Stimulated activated memory B cell treated with anti-CD40 and anti-IgM and Interleukin-4, amounts not matched to agents 10 μg/mL and 1 μg/mL and 100 μg/mL, for 72 hours (primary cell): ENCODE results near the gene SH3BGR.

Source experiments
- ATAC-seq: fragments of 150-1000 bp; cut with Tn5 transposase; 2 replicates; pipeline ENCODE4 v1.10.0; 2021
- H3K27ac Mint-ChIP-seq: one replicate; pipeline ENCODE4 v1.8.0; 2022; ENCODE audit warnings: mild to moderate bottlenecking, mixed read lengths
- H3K27me3 Mint-ChIP-seq: one replicate; pipeline ENCODE4 v1.8.0; 2022; ENCODE audit warnings: mixed read lengths
- H3K36me3 Mint-ChIP-seq: one replicate; pipeline ENCODE4 v1.8.0; 2022; ENCODE audit warnings: mixed read lengths
- H3K4me1 Mint-ChIP-seq: one replicate; pipeline ENCODE4 v1.8.0; 2022; ENCODE audit warnings: mixed read lengths
- H3K4me3 Mint-ChIP-seq: one replicate; pipeline ENCODE4 v1.8.0; 2022; ENCODE audit warnings: mild to moderate bottlenecking, moderate library complexity, mixed read lengths
- H3K9me3 Mint-ChIP-seq: one replicate; pipeline ENCODE4 v1.8.0; 2022; ENCODE audit warnings: mixed read lengths

Gene SH3BGR

DNA sequence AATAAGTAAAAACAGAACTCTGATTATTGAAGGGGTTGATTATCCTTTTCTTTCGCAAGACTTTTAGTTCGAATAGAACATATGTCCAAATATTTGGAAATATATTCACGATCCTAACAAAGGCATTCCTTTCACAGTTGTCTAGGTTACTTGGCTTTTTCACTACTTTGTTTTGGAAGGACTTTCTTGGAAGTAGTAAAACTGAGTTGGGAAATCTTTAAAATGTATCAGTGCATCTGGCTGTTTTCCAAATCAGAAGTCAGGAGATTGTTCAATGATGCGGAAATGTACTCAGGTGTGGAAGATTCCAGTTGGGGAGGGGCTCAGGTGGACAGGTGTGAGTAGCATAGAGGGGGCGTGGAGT is 67.1 kb downstream of the SH3BGR start:
- no peaks in the 10 kb centered on the region for H3K9me3 Mint-ChIP-seq
- H3K4me3 Mint-ChIP-seq = no peak overlapping the region
- H3K27ac Mint-ChIP-seq = no peak overlapping the region
- H3K27me3 Mint-ChIP-seq = peaks cover 8% of the 10 kb centered on the region
- no peak for ATAC-seq
- H3K4me1 Mint-ChIP-seq = no peaks in the 10 kb centered on the region
- no peaks in the 10 kb centered on the region for H3K36me3 Mint-ChIP-seq

DNA sequence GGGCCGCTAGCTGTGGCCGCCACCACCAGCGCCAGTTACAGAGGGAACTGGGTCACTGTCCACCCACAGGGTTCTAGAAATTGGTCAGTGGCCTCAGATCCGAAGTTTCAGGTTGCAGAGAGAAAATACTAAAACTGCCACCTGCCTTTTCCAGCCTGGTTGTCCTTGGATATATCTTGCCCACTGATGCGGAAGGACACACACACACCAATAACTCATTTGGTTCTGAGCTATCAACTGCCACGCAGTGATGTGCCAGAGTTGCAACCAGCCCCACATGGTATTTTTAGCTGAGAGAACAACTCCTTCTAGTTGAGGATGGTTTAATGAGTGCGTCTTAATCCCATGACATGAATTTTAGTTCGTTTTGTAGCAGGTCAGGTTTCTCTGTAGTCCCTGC is 68.1 kb downstream of the SH3BGR start:
- H3K36me3 Mint-ChIP-seq = no peaks in the 10 kb centered on the region
- no peaks in the 10 kb centered on the region for H3K4me1 Mint-ChIP-seq
- no peaks in the 10 kb centered on the region for H3K9me3 Mint-ChIP-seq
- H3K4me3 Mint-ChIP-seq = no peak overlapping the region
- ATAC-seq = no peak
- H3K27ac Mint-ChIP-seq = no peak overlapping the region
- H3K27me3 Mint-ChIP-seq = peaks cover 8% of the 10 kb centered on the region

DNA sequence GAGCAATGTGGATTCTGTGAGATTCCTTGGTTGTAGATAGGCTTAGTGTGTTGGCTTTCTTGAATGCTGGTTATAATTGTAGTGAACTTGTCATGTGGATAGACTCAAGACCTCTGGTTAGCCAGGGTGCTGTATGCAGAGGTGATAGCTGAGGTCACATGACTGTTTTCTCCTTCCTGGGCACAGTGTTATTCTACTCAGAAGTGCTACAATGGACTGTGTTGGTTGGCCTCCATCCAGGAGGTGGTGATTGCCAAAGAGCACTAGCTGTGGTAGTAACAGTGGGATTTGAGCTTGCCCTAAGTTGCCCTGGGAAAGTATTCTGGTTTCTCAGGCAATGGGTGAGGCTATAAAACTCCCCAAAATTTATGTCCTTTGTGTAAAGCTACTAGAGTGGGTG is 71.6 kb downstream of the SH3BGR start:
- no peak overlapping the region for H3K4me3 Mint-ChIP-seq
- ATAC-seq = no peak
- H3K36me3 Mint-ChIP-seq = no peaks in the 10 kb centered on the region
- H3K9me3 Mint-ChIP-seq = no peaks in the 10 kb centered on the region
- H3K27me3 Mint-ChIP-seq = peaks cover 39% of the 10 kb centered on the region
- H3K4me1 Mint-ChIP-seq = no peaks in the 10 kb centered on the region
- H3K27ac Mint-ChIP-seq = no peak overlapping the region

DNA sequence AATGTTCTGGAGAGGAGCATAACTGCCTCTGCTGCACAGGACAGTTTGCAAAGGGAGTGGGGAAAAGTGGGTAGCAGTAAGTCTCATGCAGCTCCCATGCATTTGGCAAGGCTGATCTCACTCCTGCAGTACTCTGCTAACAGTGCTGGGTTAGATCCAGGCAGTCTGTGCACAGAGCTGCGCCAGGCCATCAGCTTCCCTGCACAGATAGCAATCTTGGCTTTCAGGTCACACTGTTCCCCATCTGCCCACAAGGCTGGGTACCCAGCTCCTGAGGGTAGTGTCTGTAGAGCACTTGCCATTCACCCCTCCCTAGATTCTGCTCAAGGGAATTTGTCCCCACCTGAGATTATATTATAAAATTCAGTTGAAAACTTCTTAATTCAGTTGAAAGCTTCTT is 72.1 kb downstream of the SH3BGR start:
- no peak overlapping the region for H3K4me3 Mint-ChIP-seq
- no peak overlapping the region for H3K27ac Mint-ChIP-seq
- H3K4me1 Mint-ChIP-seq = no peaks in the 10 kb centered on the region
- peaks cover 43% of the 10 kb centered on the region for H3K27me3 Mint-ChIP-seq
- no peak for ATAC-seq
- H3K36me3 Mint-ChIP-seq = no peaks in the 10 kb centered on the region
- H3K9me3 Mint-ChIP-seq = no peaks in the 10 kb centered on the region

DNA sequence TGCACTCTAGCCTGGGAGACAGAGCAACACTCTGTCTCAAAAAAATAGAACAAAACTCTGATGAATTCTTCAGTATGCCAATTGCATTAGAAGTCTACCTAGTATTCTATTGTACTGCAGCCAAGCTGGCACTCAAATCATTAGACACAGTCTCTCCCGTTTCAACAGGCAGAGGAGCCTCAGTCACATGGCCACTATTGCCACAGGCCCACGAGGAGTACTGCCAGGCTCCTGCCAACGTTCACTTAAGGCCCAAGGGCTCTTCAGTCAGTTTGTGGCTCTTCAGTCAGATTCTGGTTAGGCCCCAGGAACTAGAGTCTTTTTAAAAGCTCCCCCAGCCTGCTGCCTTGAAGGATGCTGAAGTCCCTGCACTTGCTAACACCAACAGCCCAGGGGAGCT is 73.4 kb downstream of the SH3BGR start:
- Mint-ChIP-seq H3K27ac (no peak overlapping the region), H3K27me3 (peaks cover 43% of the 10 kb centered on the region), H3K36me3 (no peaks in the 10 kb centered on the region), H3K9me3 (no peaks in the 10 kb centered on the region), H3K4me3 (no peak overlapping the region), H3K4me1 (no peaks in the 10 kb centered on the region)
- no peak for ATAC-seq

DNA sequence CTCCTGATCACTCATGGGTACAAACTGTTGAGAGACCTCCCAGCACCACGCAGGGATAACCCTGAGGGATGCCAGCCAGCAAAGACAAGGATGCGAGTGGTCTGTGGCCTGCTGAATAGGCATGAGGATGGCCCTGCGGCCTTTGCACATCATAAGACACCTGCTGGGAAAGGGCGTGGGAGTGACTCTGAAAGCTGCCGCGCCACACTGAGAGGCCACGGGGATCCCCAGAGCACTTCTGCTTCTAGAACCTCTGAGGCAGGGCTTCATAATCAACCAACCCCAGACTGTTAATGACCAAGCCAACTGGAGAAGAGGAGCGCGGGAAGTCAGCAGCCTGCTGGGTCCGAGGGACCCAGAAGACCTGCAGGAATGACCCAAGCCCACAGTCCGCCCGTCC is 73.8 kb downstream of the SH3BGR start:
- ATAC-seq = no peak
- H3K27me3 Mint-ChIP-seq = peaks cover 39% of the 10 kb centered on the region
- no peaks in the 10 kb centered on the region for H3K36me3 Mint-ChIP-seq
- no peaks in the 10 kb centered on the region for H3K4me1 Mint-ChIP-seq
- H3K27ac Mint-ChIP-seq = no peak overlapping the region
- H3K4me3 Mint-ChIP-seq = no peak overlapping the region
- no peaks in the 10 kb centered on the region for H3K9me3 Mint-ChIP-seq

DNA sequence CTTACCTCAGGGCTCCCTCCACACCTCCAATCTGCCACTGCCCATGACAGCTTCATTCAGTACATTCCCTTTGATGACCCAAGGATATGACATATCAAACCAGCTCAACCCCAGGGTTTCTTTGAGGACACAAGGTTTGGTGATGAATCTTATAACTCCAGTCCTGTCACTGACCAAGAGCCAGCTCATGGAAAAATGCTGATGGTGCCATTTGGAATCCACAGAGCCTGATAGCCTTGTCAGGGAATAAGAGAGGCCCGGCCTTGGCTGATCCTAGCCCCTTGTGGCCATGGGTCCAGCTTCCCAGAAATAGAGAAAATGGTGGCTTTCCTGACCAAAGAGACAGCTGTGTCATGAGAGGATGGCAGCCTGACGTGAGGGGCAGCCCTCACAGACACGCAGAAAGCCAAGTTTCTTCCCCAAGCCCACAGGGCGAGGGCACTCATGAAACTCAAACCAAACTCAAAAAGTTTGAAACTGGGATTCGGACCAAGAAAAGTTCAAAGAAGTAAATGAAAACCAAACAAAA is 75.4 kb downstream of the SH3BGR start:
- Mint-ChIP-seq H3K4me3 (no peak overlapping the region), H3K27me3 (peaks cover 36% of the 10 kb centered on the region), H3K27ac (no peak overlapping the region), H3K4me1 (no peaks in the 10 kb centered on the region), H3K36me3 (no peaks in the 10 kb centered on the region), H3K9me3 (no peaks in the 10 kb centered on the region)
- ATAC-seq = no peak

DNA sequence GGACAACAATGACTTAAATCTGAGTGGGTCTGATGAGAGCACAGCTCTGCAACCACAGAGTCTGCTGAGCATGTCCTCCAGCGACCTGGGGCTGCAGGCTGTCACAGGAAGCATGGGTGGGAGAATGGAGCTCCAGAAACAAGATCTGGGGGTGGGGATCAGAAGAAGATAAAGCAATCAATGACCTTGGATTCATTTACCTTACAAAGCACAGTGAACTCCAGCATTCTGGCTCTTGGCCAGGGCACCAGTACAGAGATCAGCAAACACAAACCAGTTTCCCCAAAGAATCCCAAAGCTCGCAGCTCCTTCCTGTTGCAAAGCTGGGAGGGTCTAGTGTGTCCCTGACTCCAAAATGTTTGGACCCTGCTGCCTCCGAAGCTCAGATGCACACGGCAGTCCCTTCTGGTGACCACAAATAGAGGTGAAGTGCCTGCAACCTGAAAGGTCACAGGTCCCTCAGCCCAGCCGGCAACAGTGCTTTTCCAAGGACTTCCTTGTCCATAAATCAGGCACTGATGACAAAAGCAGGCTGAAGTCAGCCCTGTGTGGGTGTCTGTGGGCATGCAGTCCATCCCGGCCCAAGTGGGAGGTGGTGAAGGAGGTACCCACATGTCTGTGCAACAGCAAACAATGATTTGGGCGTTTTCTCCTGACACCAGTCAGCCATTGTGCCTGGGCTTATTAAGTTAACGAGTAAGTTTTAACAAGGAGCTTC is 76.1 kb downstream of the SH3BGR start:
- peaks cover 36% of the 10 kb centered on the region for H3K27me3 Mint-ChIP-seq
- H3K36me3 Mint-ChIP-seq = no peaks in the 10 kb centered on the region
- H3K9me3 Mint-ChIP-seq = no peaks in the 10 kb centered on the region
- no peak overlapping the region for H3K27ac Mint-ChIP-seq
- no peaks in the 10 kb centered on the region for H3K4me1 Mint-ChIP-seq
- no peak for ATAC-seq
- H3K4me3 Mint-ChIP-seq = no peak overlapping the region

DNA sequence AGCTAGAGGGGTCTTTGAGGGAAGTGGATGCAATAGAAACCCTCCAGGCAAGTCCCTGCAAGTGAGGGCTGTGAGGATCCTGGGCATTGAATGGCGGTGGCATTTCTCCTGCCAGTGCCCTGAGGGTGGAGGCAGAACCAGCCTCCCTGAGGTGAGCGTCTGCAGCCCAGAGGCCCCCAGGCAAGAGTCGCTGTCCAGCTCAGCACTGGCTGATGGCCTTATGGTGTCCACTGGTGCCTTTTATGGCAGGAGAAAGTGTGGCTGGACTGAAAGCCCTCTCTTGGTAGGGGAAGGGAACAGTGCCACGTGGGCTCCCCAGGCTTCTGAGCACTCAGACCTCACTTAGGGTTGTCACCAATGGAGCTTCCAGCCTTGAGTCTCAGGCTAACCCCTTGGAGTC is 77.3 kb downstream of the SH3BGR start:
- ATAC-seq = no peak
- H3K27ac Mint-ChIP-seq = no peak overlapping the region
- H3K36me3 Mint-ChIP-seq = no peaks in the 10 kb centered on the region
- no peaks in the 10 kb centered on the region for H3K9me3 Mint-ChIP-seq
- no peak overlapping the region for H3K4me3 Mint-ChIP-seq
- no peaks in the 10 kb centered on the region for H3K4me1 Mint-ChIP-seq
- H3K27me3 Mint-ChIP-seq = peaks cover 36% of the 10 kb centered on the region

DNA sequence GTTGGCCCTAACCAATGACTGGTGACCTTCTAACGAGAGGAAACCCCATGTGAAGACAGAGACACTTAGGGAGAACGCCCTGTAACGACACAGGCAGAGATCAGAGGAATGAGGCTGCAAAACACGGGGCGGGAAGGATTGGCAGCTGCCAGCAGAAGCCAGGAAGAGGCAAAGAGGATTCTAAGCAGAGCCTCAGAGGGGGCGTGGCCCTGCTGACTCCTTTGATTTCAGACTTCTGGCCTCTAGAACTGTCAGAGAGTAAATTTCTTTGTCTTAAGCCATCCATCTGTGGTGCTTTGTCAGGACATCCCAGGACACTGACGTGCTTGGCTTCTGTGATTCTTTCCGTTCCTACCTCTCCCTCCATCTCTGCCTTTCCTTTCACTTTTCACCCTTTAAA is 79.3 kb downstream of the SH3BGR start:
- ATAC-seq = no peak
- Mint-ChIP-seq H3K27me3 (peaks cover 27% of the 10 kb centered on the region), H3K9me3 (no peaks in the 10 kb centered on the region), H3K36me3 (no peaks in the 10 kb centered on the region), H3K4me3 (no peak overlapping the region), H3K4me1 (no peaks in the 10 kb centered on the region), H3K27ac (no peak overlapping the region)

DNA sequence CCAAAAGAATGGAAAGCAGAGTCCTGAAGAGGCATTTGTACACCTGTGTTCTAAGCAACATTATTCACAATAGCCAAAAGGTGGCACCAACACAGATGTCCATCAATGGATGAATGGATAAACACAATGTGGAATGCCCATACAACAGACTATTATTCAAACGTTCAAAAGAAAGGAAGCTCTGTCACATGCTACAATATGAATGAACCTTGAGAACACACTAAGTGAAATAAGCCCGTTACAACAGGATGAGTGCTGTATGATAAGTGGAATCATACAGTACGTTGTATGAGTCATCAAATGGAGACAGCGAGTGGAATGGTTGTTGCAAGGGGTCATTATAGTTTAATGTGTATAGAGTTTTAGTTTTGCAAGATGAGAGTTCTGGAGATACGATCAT is 80.1 kb downstream of the SH3BGR start:
- Mint-ChIP-seq H3K4me1 (no peaks in the 10 kb centered on the region), H3K36me3 (no peaks in the 10 kb centered on the region), H3K4me3 (no peak overlapping the region), H3K9me3 (no peaks in the 10 kb centered on the region), H3K27ac (no peak overlapping the region), H3K27me3 (peaks cover 20% of the 10 kb centered on the region)
- no peak for ATAC-seq

DNA sequence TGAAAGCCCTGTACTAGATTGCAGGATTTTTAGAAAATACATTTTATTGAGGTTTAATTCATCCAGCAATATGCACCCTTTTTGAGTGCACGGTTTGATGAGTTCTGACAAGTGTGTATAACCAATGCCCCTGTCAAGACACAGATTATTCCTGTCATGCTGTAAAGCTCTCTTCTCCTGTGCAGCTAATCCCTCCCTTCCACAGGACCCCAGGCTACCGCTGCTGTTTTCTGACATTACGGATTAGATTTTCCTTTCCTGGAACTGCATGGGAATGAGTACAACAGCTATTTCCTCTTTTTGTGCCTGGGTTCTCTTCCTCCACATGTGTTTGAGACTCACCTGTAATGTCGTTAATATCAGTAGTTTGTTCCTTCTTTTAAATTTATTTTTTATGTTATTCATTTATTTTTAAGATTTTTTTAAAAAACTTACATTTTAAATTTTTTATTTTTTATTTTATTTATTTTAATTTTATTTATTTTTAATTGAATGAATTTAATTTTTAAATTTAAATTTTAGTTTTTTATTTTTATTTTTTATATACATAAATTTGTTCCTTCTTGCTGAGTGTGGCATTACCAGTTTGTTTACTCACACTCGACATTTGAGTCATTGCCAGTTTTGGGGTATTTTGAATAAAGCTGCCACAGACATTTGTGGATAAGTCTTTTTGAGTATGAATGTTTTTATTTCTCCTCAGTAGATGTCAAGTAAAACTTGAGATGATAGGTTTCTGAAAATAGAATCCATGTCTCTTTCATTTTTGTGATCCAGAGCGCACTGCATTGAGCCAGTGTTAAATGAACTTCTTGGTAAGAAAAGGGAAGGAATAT is 82.0 kb downstream of the SH3BGR start:
- Mint-ChIP-seq H3K9me3 (no peaks in the 10 kb centered on the region), H3K36me3 (no peaks in the 10 kb centered on the region), H3K4me3 (no peak overlapping the region), H3K27ac (no peak overlapping the region), H3K27me3 (peaks cover under 1% of the 10 kb centered on the region), H3K4me1 (no peaks in the 10 kb centered on the region)
- no peak for ATAC-seq

DNA sequence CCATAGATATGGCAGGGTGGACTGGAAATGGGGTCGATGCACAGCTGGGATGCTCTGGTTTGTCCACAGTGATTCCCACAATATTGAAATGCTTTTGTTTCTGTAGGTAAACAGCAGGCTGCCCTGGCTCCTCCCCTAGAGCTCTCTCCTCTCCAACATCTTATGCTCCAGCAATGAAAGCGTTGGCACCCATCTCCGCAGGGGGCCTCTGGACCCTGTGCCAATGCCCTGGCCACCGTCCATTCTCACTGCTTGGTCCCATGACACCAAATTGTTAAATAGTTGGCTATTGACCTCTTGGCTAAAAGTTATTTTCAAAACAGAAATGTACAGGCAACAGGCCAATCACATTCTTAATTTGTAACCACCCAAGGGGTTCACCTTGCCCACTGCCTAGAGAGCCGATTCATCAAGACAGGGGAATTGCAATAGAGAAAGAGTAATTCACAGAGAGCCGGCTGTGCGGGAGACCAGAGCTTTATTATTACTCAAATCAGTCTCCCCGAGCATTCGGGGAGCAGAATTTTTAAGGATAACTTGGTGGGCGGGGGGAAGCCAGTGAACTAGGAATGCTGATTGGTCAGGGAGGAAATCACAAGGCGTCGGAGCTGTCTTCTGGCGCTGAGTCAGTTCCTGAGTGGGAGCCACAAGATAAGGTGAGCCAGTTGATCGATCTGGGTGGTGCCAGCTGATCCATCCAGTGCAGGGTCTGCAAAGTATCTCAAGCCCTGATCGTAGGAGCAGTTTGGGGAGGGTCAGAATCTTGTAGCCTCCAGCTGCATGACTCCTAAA is 84.1 kb downstream of the SH3BGR start:
- H3K27ac Mint-ChIP-seq = no peak overlapping the region
- no peak for ATAC-seq
- no peaks in the 10 kb centered on the region for H3K36me3 Mint-ChIP-seq
- H3K4me1 Mint-ChIP-seq = no peaks in the 10 kb centered on the region
- no peaks in the 10 kb centered on the region for H3K27me3 Mint-ChIP-seq
- H3K9me3 Mint-ChIP-seq = no peaks in the 10 kb centered on the region
- H3K4me3 Mint-ChIP-seq = no peak overlapping the region

DNA sequence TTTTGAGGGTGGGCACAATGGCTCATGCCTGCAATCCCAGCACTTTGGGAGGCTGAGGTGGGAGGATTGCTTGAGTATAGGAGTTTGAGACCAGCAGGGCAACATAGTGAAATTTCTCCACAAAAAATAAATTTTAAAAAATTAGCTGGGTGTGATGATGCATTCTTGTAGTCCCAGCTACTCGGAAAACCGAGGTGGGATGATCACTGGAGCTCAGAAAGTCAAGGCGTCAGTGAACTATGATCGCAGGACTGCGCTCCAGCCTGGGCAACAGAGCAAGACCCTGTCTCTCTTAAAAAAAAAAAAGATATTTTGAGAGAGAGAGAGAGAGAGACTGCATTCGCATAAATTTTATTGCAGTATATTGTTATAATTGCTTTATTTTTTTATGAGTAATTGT is 85.1 kb downstream of the SH3BGR start:
- ATAC-seq = no peak
- Mint-ChIP-seq H3K27ac (no peak overlapping the region), H3K4me1 (no peaks in the 10 kb centered on the region), H3K9me3 (no peaks in the 10 kb centered on the region), H3K27me3 (no peaks in the 10 kb centered on the region), H3K36me3 (no peaks in the 10 kb centered on the region), H3K4me3 (no peak overlapping the region)

DNA sequence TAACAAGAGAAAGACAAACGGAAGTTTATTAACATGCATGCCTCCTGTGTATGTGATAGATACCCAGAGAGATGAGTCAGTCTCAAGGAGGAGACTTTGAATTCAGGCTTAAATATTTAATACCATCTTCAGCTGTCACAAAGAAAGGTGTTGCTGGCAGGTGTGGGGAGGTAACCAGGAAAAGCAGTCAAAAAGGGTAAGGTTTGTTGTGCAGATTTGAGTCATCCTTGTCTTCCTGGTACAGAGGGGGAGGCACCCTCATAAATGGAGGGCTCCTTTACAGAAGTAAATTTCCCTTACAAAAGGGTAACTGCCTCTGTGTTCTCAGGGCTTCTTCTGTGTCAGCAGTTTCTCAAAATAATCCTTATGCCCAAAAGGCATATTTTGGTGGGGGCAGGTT is 85.8 kb downstream of the SH3BGR start:
- Mint-ChIP-seq H3K27me3 (no peaks in the 10 kb centered on the region), H3K4me3 (no peak overlapping the region), H3K4me1 (no peaks in the 10 kb centered on the region), H3K9me3 (no peaks in the 10 kb centered on the region), H3K36me3 (no peaks in the 10 kb centered on the region), H3K27ac (no peak overlapping the region)
- no peak for ATAC-seq
